Fibroblast of mammary gland (primary cell): ENCODE results near the gene DCBLD2.
A peak's percentile ranks its signal among the peaks of the same experiment; 100 is the strongest.

Source experiments
- DNase-seq: peaks from one replicate; pipeline ENCODE4 v3.0.0-alpha.2; 2010; ENCODE audit warnings: low read depth
- H3K4me3 ChIP-seq: 2 replicates; pipeline ENCODE4 v1.5.1; 2011; ENCODE audit warnings: low read depth, mild to moderate bottlenecking, low read length, moderate library complexity; ENCODE audit not compliant: control insufficient read depth
- TF ChIP-seq, protein P1 (sequence below): conservative IDR thresholded peaks from 2 replicates; pipeline ENCODE4 v1.5.1; 2011; ENCODE audit warnings: low read depth, low read length, inconsistent platforms; ENCODE audit not compliant: control insufficient read depth, insufficient read depth

Gene DCBLD2

GRCh38 chr3:98778852-98779413 is 122.6 kb downstream of the DCBLD2 start:
- peak; percentile 95 for DNase-seq
- TF ChIP-seq, protein P1, sequence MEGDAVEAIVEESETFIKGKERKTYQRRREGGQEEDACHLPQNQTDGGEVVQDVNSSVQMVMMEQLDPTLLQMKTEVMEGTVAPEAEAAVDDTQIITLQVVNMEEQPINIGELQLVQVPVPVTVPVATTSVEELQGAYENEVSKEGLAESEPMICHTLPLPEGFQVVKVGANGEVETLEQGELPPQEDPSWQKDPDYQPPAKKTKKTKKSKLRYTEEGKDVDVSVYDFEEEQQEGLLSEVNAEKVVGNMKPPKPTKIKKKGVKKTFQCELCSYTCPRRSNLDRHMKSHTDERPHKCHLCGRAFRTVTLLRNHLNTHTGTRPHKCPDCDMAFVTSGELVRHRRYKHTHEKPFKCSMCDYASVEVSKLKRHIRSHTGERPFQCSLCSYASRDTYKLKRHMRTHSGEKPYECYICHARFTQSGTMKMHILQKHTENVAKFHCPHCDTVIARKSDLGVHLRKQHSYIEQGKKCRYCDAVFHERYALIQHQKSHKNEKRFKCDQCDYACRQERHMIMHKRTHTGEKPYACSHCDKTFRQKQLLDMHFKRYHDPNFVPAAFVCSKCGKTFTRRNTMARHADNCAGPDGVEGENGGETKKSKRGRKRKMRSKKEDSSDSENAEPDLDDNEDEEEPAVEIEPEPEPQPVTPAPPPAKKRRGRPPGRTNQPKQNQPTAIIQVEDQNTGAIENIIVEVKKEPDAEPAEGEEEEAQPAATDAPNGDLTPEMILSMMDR: no peak
- H3K4me3 ChIP-seq: no peak overlapping the region

GRCh38 chr3:98778383-98778782 is 123.1 kb downstream of the DCBLD2 start:
- peak; percentile 66 for DNase-seq
- TF ChIP-seq, protein P1: no peak
- H3K4me3 ChIP-seq: no peak overlapping the region

DNA sequence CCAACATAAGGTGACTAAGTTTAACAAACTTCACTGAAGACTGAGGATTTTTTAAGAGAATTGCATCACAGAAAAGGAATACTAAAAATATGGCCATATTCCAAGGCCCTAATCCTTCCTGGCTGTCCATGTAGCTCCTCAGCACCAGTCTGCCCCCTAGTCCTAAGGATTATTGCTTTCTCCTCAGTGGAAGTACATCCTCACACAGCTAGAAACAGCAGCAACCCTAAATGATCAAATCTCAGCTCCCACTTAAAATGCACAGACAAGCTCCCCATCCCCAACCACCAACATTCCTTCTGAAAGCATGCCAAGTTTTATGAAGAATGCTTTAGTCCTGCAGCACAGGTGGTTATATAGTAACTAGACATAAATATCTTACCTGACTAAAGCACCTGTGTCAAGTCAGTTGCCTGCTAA is 123.7 kb downstream of the DCBLD2 start:
- H3K4me3 ChIP-seq: no peak overlapping the region
- TF ChIP-seq, protein P1: peak; percentile 24
- peak; percentile 85 for DNase-seq

GRCh38 chr3:98777286-98777685 is 124.2 kb downstream of the DCBLD2 start:
- no peak overlapping the region for H3K4me3 ChIP-seq
- DNase-seq: no peak
- TF ChIP-seq, protein P1: no peak

DNA sequence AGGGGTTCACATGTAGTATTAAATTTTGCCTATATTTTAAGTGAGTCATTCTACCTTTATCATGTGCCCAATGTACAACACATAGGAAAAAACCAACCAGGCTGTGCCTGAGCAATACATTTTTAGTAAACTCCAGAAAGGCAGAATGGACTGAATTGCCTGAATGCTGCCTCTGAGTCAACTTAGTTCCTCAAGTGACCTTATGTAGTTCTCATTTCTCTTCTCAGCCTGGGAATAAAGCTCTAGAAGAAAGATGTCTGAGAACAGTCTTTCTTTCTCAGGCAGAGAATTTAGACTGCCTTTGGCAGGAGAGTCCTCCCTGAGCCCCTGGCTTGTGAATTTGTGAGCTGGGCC is 125.4 kb downstream of the DCBLD2 start:
- TF ChIP-seq, protein P1: no peak
- no peak overlapping the region for H3K4me3 ChIP-seq
- DNase-seq: no peak

DNA sequence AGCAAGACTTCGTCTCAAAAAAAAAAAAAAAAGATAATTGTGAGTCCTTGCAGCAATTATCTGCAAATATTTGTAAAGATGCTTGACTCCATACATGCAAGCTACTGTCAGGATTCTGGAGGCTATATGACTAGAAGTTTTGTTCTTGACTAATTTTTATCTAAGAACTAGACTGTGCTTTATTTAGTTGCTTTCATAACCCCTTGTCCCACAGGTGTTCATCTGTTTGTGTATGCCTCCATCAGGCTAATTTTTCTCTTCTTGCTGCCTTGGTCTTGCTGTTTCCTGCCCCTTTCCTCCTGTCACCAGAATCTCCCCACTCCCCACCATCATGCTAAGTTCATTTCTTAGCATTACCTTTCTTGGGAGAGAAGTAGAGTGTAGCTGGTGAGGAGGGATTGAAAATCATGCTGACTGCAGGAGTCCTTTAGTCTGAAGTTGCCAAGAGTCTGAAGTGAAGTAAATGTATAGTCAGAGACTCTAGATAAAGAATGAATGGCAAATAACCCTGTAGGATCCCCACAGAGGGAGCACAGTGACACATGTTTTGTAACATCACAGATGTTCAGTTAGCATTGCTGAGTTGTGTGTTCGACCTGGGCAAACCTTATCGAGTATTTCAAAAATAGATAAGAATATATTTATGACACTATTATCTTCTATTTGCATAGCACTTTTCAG is 125.9 kb downstream of the DCBLD2 start:
- no peak for DNase-seq
- TF ChIP-seq, protein P1: no peak

More for the DNA sequence above, 125.9 kb downstream of the DCBLD2 start:
- H3K4me3 ChIP-seq: no peak overlapping the region
